HepG2 (cell line): ENCODE measurements around the gene SLC25A47. TPM values are rescaled to one million over a fixed set of nuclear protein-coding genes. Genes with fewer than 3 reads are reported as not detected.

ENCODE experiments used
- AGO2 ChIP-seq: fragments of 200-400 bp; formaldehyde crosslinking; optimal IDR thresholded peaks from 2 replicates; pipeline ENCODE3; 2017; ENCODE audit warnings: mild to moderate bottlenecking, low read depth, low read length, moderate library complexity
- ARID2 ChIP-seq: sonication (generic); formaldehyde crosslinking; IDR thresholded peaks from 2 replicates; pipeline ENCODE4 v1.8.1; 2022; ENCODE audit warnings: mild to moderate bottlenecking, missing genetic modification reagents, borderline replicate concordance
- ELK4 ChIP-seq: sonication (generic); formaldehyde crosslinking; IDR thresholded peaks from 2 replicates; pipeline ENCODE4 v1.9.0; 2021; ENCODE audit warnings: missing genetic modification reagents, borderline replicate concordance
- GABPB1 ChIP-seq: IDR thresholded peaks from 2 replicates; pipeline ENCODE4 v1.6.1; 2016; ENCODE audit warnings: mild to moderate bottlenecking, missing genetic modification reagents, moderate library complexity, missing compliant biosample characterization
- HMG20A ChIP-seq: IDR thresholded peaks from 2 replicates; pipeline ENCODE4 v1.6.1; 2016; ENCODE audit warnings: borderline replicate concordance
- KDM2A ChIP-seq: sonication (generic); formaldehyde crosslinking; IDR thresholded peaks from 2 replicates; pipeline ENCODE4 v1.4.0; 2020; ENCODE audit warnings: low read depth, missing genetic modification reagents, borderline replicate concordance
- NFKBIZ ChIP-seq: IDR thresholded peaks from 2 replicates; pipeline ENCODE4 v1.6.1; 2018; ENCODE audit warnings: missing genetic modification reagents, missing compliant biosample characterization
- SMC3 ChIP-seq: IDR thresholded peaks from 2 replicates; pipeline ENCODE4 v1.6.1; 2011; ENCODE audit warnings: low read length, improper control_type of control experiment
- SRSF4 ChIP-seq: fragments of 200-400 bp; formaldehyde crosslinking; IDR thresholded peaks from one replicate; pipeline ENCODE4 v1.6.1; 2018; ENCODE audit warnings: mild to moderate bottlenecking, low read depth, low read length, moderate library complexity; ENCODE audit not compliant: poor library complexity, severe bottlenecking
- TSC22D2 ChIP-seq: sonication (generic); formaldehyde crosslinking; IDR thresholded peaks from 2 replicates; pipeline ENCODE4 v1.5.1; 2020; ENCODE audit warnings: missing genetic modification reagents, mild to moderate bottlenecking, borderline replicate concordance
- ZBTB20 ChIP-seq: sonication (generic); formaldehyde crosslinking; IDR thresholded peaks from 2 replicates; pipeline ENCODE4 v1.8.1; 2023; ENCODE audit warnings: missing genetic modification reagents, low read depth, mild to moderate bottlenecking, borderline replicate concordance
- ZNF407 ChIP-seq: sonication (generic); formaldehyde crosslinking; IDR thresholded peaks from one replicate; pipeline ENCODE4 v1.5.1; 2020; ENCODE audit warnings: mild to moderate bottlenecking, missing genetic modification reagents; ENCODE audit errors: not compliant biosample characterization
- polyA plus RNA-seq, 8 experiments: library from polyadenylated mRNA; depleted of rRNA in 3 of 8; stranded (reverse) in 7 of 8; unstranded in 1 of 8; fragments of >200 nt; fragmentation: Illumina TruSeq in 4 of 8; extraction: Trizol in 4 of 8; gene quantifications; 2 replicates each; pipeline versions ENCODE4 v1.2.1 to v1.2.3, GENCODE V29; 2011 to 2016; ENCODE audit warnings: low read depth in 4 of 8, missing spikeins in 1 of 8, mixed read lengths in 1 of 8; ENCODE audit not compliant: insufficient read depth in 1 of 8
- total RNA-seq, 5 experiments: library from RNA; depleted of rRNA; stranded (reverse); fragments of >200 nt; fragmentation: Illumina TruSeq; extraction: Trizol; gene quantifications; 2 replicates each; pipeline ENCODE4 v1.2.3, GENCODE V29; 2016; ENCODE audit warnings: low read depth in 1 of 5
- TF ChIP-seq, protein P1 (sequence below): IDR thresholded peaks from 2 replicates; pipeline ENCODE4 v1.6.1; 2016; ENCODE audit warnings: control low read depth
- TF ChIP-seq, protein P2 (sequence below): sonication (generic); formaldehyde crosslinking; IDR thresholded peaks from 2 replicates; pipeline ENCODE4 v1.8.1; 2023; ENCODE audit warnings: mild to moderate bottlenecking, moderate library complexity, missing genetic modification reagents

SLC25A47 gene
- total and polyA plus RNA-seq, 2 of the 13 experiments (the other 11 are each of a cell fraction or from before 2014, with no cell fraction given) = 1.0 to 1.7 TPM

DNA sequence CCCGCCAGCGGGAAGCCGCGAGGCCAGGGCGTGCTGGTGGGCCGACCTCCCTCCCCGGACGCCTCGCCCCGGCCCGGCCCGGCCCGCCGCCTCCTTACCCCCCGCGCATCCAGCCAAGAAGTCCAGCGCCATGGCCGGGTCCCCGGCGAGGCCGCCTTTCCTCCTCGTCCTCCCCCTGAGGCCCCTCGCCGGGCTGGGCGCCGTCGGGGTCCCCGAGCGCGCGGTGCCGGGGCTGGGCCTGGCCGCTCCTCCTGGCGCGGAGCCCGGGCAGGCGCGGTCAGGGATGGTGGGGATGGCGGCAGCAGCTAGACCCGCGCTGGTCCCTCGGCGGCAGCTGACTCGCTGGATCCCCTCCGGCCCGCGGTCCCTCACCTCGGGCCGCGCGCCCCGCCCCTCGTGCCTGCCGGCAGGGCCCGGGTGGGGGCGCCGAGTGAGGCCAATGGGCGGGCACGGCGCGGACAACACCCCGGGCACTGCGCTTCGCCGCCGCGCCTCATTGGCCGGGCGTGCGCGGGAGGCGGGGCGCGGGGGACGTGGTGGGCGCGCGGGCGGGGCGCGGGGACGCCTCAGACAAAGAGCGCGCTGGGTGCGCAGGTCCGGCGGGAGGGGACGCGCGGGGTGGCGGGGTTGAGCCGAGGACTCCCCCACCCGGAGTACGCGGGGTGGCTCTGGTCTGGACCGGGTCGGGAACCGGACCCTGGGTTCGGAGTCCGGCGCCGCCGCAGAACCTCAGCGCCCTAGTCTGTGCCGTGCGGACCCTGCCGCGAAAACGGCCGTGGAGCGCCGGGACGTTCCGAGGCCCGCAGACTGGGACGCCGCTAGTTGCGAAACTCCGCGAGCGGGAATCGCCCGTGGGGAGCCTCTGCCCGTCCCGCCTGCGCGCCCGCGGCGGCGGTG lies 16.8 kb upstream of the SLC25A47 start, which contains the start of gene SLC25A29 (continued):
- peak; percentile 54; the same call in 1 of the 2 replicates for TF ChIP-seq GABPB1 (CRISPR knock-in tag)
- TF ChIP-seq SRSF4 = no peak
- no peak for TF ChIP-seq AGO2
- peak; percentile 65 for TF ChIP-seq KDM2A (CRISPR knock-in tag)
- TF ChIP-seq, protein P1, sequence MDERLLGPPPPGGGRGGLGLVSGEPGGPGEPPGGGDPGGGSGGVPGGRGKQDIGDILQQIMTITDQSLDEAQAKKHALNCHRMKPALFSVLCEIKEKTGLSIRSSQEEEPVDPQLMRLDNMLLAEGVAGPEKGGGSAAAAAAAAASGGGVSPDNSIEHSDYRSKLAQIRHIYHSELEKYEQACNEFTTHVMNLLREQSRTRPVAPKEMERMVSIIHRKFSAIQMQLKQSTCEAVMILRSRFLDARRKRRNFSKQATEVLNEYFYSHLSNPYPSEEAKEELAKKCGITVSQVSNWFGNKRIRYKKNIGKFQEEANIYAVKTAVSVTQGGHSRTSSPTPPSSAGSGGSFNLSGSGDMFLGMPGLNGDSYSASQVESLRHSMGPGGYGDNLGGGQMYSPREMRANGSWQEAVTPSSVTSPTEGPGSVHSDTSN = no peak
- no peak for TF ChIP-seq NFKBIZ (CRISPR knock-in tag)
- 0 out of 2 replicates have a peak, but pooled peaks have one; percentile 23 for TF ChIP-seq ZBTB20 (CRISPR knock-in tag)
- TF ChIP-seq HMG20A (CRISPR knock-in tag) = no peak
- no peak for TF ChIP-seq ARID2 (CRISPR knock-in tag)
- no peak for TF ChIP-seq ELK4 (CRISPR knock-in tag)
- no peak for TF ChIP-seq ZNF407 (CRISPR knock-in tag)
- TF ChIP-seq, protein P2, sequence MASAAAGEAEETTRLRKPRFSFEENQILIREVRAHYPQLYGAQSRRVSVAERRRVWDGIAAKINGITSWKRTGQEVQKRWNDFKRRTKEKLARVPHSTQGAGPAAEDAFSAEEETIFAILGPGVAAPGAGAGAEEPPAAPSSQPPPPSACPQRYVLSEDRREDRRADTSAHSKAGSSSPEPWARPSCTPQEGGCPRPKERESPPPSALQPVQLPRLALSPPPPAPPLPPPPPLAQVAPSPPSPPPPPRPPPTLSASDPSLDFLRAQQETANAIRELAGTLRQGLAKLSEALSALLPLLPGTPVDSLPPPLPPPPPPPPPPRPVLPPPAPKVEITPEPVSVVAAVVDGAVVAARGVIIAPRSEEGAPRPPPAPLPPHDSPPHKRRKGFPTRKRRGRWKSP (CRISPR knock-in tag) = peak; percentile 38; the same call in 1 of the 2 replicates
- no peak for TF ChIP-seq TSC22D2 (CRISPR knock-in tag)
- TF ChIP-seq SMC3 = no peak
